KBM-7 (cell line): ENCODE results near the gene HBEGF.
A peak's percentile ranks its signal among the peaks of the same experiment; 100 is the strongest.
"Not testable (repeated sequence)": the region's sequence is repeated elsewhere in the genome, so short reads cannot be mapped to it uniquely, and the experiment has no call there.

Experiments
- DNase-seq: peaks from one replicate; pipeline ENCODE4 v3.0.0-alpha.2; 2015
- in situ Hi-C: fragments of 300-500 bp; cut with MboI; formaldehyde crosslinking; loops from 2 replicates; pipeline ENCODE4 v1.14.3; 2020; ENCODE audit warnings: low sequenced_read_pairs, low pct_unique_long_range_greater_than_20kb, mixed read lengths

HBEGF gene

GRCh38 chr5:140362875-140363630 is 16.6 kb upstream of the HBEGF start:
- in situ Hi-C loops, result loop anchor here (10.0 kb wide), 1 partner anchor 352 kb away; no protein-coding TSS in a partner anchor
- DNase-seq, result peak; percentile 78

- in situ Hi-C loops, result loop anchor here (10.0 kb wide), 1 partner anchor 352 kb away; no protein-coding TSS in a partner anchor
- DNase-seq, result no peak
These were observed 15.9 kb upstream of the HBEGF start for GRCh38 chr5:140362311-140362710.

GRCh38 chr5:140361901-140362300 is 15.5 kb upstream of the HBEGF start:
- in situ Hi-C loops, result loop anchor here (10.0 kb wide), 1 partner anchor 353 kb away; no protein-coding TSS in a partner anchor
- no peak for DNase-seq

GRCh38 chr5:140360681-140361479 is 14.5 kb upstream of the HBEGF start:
- DNase-seq, result no peak
- in situ Hi-C loops, result loop anchor here (10.0 kb wide), 1 partner anchor 354 kb away; no protein-coding TSS in a partner anchor

GRCh38 chr5:140360101-140360500 is 13.7 kb upstream of the HBEGF start, which contains the start of gene SLC4A9:
Gene SLC4A9, plus strand, starts transcription at chr5:140360194. Its CDS starts 43 bp downstream, at chr5:140360237.
- in situ Hi-C loops, result loop anchor here (10.0 kb wide), 1 partner anchor 355 kb away; no protein-coding TSS in a partner anchor

GRCh38 chr5:140358738-140359310 is 12.4 kb upstream of the HBEGF start:
- no peak for DNase-seq
- in situ Hi-C loops, result loop anchor here (10.0 kb wide), 1 partner anchor 114 kb away; no protein-coding TSS in a partner anchor

More at GRCh38 chr5:140360101-140360500, 13.7 kb upstream of the HBEGF start, which contains the start of gene SLC4A9:
- no peak for DNase-seq

DNA sequence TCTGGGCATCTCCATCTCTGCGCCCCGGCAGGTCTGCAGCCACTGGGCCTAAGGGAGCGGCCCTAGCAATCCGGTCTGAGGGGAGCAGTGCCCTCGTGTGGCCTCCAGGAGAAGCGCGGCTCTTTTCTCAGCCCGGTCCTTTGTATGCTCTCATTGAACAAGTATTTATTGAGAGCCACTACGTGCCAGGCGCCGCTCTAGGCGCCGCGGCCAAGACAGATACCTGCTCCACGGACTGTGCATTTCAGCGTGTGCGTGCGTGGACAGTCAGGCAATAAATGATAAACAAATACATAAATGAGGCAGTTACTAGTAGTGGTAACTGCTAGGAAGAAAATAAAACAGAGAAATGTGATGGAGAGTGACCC is 11.3 kb upstream of the HBEGF start:
- peak; percentile 90 for DNase-seq
- in situ Hi-C loops, result loop anchor here (10.0 kb wide), 1 partner anchor 113 kb away; no protein-coding TSS in a partner anchor

DNA sequence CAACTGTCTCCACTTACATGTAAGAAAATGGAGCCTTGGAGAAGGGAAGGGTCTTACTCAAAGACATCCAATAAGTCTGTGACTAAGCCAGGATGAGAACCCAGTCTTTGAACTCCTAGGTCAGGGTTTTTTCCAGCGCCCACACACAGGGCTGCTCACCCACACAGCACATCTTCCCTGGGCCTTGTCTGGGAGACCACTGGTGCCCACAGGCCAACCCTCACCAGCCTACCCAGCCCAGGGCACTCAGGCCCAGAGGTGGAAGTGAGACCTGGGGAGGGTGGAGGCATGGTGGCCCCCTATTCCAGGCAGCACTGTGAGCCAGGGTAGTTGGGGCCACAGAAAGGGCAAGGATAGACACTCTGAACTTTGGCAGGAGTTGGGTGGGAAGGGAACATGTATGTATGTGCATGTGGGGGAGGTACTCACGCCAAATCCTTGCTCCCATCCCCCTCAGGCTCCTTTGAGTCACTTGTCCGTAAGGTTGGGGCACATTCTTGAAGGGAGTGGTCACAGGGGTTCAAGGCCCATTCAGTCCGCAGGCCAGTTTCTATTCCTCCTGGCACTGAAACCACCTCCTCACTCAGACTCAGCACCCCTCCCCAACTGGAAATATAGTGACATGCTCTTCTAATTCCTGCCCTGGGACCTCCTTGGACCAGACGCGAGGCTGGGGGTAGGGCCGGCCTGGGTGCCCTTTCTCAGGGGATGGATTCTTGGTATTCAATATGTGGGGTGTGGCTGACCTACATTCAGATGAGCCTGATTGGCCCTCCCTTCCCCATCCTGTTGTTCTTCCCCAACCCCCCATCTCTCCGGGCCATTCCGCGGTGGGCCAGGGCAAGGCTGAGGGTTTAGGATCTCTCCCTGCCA is 10.7 kb upstream of the HBEGF start:
- in situ Hi-C loops, result loop anchor here (10.0 kb wide), 1 partner anchor 112 kb away; no protein-coding TSS in a partner anchor

GRCh38 chr5:140355546-140355945 is 9.1 kb upstream of the HBEGF start:
- in situ Hi-C loops, result loop anchor here (10.0 kb wide), 1 partner anchor 111 kb away; no protein-coding TSS in a partner anchor
- no peak for DNase-seq

More for the DNA sequence above, 10.7 kb upstream of the HBEGF start:
- DNase-seq, result no peak

GRCh38 chr5:140351609-140352334 is 5.4 kb upstream of the HBEGF start:
- peak; percentile 82 for DNase-seq
- in situ Hi-C loops, result loop anchor here (10.0 kb wide), 1 partner anchor 107 kb away; no protein-coding TSS in a partner anchor

DNA sequence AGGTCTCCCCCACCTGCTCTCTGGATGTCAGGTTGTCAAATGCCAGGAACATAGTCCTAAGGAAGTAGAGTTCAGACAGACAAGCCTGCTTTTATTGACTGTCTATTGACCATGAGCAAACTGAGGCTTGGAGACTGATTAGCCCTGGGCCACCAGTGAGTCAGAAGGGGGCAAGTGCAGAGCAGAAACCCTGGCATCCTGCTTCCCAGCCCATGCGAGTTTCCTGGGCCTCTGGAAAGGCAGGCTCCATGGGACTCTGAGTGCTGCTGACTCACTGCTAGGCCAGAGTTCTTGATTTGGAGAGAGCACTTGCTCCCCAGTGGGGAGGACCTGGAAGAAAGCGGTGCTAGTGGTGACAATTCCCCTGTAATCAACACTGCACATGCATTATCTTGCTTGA is 2.8 kb upstream of the HBEGF start:
- no peak for DNase-seq
- in situ Hi-C loops, result no loop called here

- in situ Hi-C loops, result no loop called here
- no peak for DNase-seq
These were observed 1.7 kb upstream of the HBEGF start for GRCh38 chr5:140348104-140348503.

DNA sequence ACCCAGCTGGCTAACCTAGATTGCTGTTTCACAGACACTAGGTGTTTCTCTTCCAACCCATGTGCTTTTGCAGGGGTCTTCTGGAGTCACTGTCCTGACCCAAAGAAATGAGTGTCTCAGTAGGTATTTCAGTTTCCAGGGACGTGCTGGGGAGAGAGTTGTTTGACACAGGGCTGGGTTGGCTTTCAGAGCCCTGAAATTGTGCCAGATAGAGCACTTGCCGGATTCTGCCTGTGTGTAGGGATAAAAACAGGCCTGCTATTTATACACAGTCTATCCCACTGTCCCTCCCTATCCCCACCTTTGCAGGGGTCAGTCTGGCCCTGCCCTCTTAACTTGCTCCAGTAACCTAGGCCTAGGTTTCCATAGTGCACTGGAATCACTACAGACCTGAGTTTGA is 957 bp upstream of the HBEGF start:
- in situ Hi-C loops, result no loop called here
- no peak for DNase-seq

GRCh38 chr5:140345919-140346347 is 470 bp downstream of the HBEGF start:
- in situ Hi-C loops, result no loop called here

DNA sequence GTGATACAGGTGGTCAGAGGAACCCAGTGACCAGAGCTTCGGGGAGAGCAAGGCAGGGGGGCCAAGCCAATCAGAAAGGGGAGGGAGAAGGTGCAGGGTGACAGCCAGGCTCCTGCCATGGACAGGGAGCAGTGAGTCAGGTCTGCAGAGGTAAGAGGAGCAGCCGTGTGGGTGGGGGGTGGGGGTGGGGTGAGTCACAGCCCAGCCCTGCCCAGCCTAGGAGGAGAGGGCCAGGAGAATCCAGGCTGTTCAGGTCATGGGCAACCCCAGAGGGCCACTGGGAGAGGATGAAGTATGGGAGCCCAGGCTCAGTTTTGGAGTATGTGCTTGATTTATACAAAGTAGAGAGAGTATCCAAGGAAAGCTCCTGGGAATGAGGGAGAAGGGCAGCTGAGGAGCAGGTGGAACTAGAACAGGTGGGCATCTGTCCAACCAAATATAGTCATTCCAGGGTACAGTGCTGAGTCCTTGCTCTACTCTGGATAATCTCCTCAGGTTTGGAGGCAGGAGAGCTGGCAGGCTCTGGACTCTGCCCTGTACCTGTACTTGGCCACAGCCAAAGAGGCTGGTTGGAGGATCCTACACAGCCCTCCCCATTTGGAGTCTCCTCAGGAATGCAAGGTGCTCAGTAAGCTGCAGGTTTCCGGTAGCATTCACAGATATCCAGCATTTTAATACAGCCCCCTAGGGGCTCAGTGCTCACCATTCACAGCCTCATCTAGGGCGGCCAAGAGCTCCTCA is 1.6 kb downstream of the HBEGF start:
- no peak for DNase-seq

More at GRCh38 chr5:140345919-140346347, 470 bp downstream of the HBEGF start:
- peak; percentile 68 for DNase-seq

GRCh38 chr5:140343849-140344248 is 2.6 kb downstream of the HBEGF start:
- in situ Hi-C loops, result not testable (repeated sequence)

More for the DNA sequence above, 1.6 kb downstream of the HBEGF start:
- in situ Hi-C loops, result no loop called here

GRCh38 chr5:140342896-140343295 is 3.5 kb downstream of the HBEGF start:
- in situ Hi-C loops, result no loop called here

More at GRCh38 chr5:140343849-140344248, 2.6 kb downstream of the HBEGF start:
- DNase-seq, result not testable (repeated sequence)

More at GRCh38 chr5:140342896-140343295, 3.5 kb downstream of the HBEGF start:
- DNase-seq, result peak; percentile 53
